MM.1S (cell line): Measurements from ENCODE around the gene EPHA6.

Experiments
- DNase-seq: peaks from one replicate; pipeline ENCODE4 v3.0.0-alpha.2; 2015
- H2AFZ ChIP-seq: fragments of 300-600 bp; sonication (generic); 2 replicates; pipeline ENCODE4 v1.6.0; 2016; ENCODE audit warnings: antibody characterized with exemption, low read length
- H3F3A ChIP-seq: fragments of 300-600 bp; sonication (generic); 2 replicates; pipeline ENCODE4 v1.6.1; 2016; ENCODE audit warnings: mild to moderate bottlenecking, antibody characterized with exemption, low read length, moderate library complexity, mixed read lengths; ENCODE audit not compliant: insufficient read depth
- H3K27ac ChIP-seq: fragments of 300-600 bp; sonication (generic); 2 replicates; pipeline ENCODE4 v1.5.1; 2016; ENCODE audit warnings: mild to moderate bottlenecking, low read length
- H3K27me3 ChIP-seq: fragments of 300-600 bp; sonication (generic); replicated peaks from 2 replicates; pipeline ENCODE4 v1.6.0; 2016; ENCODE audit warnings: low read length; ENCODE audit not compliant: insufficient read depth
- H3K36me3 ChIP-seq: fragments of 300-600 bp; sonication (generic); replicated peaks from 2 replicates; pipeline ENCODE4 v1.6.1; 2016; ENCODE audit warnings: mild to moderate bottlenecking, low read length, mixed read lengths; ENCODE audit not compliant: insufficient read depth
- H3K4me1 ChIP-seq: fragments of 300-600 bp; sonication (generic); 2 replicates; pipeline ENCODE4 v1.6.1; 2016; ENCODE audit warnings: low read length, mixed read lengths
- H3K4me2 ChIP-seq: fragments of 300-600 bp; sonication (generic); 2 replicates; pipeline ENCODE4 v1.6.0; 2016; ENCODE audit warnings: low read depth, low read length
- H3K4me3 ChIP-seq: fragments of 300-600 bp; sonication (generic); 2 replicates; pipeline ENCODE4 v1.5.1; 2016; ENCODE audit warnings: low read length, mixed read lengths
- H3K79me2 ChIP-seq: fragments of 300-600 bp; sonication (generic); 2 replicates; pipeline ENCODE4 v1.6.1; 2016; ENCODE audit warnings: mixed run types, low read length, mixed read lengths
- H3K9ac ChIP-seq: fragments of 300-600 bp; sonication (generic); 2 replicates; pipeline ENCODE4 v1.6.1; 2016; ENCODE audit warnings: low read length, mixed read lengths
- H3K9me2 ChIP-seq: fragments of 300-600 bp; sonication (generic); replicated peaks from 2 replicates; pipeline ENCODE4 v1.6.1; 2016; ENCODE audit warnings: mild to moderate bottlenecking, low read length, mixed read lengths; ENCODE audit not compliant: insufficient read depth
- H3K9me3 ChIP-seq: fragments of 300-600 bp; sonication (generic); replicated peaks from 2 replicates; pipeline ENCODE4 v1.6.1; 2016; ENCODE audit warnings: mild to moderate bottlenecking, low read length, mixed read lengths; ENCODE audit not compliant: insufficient read depth
- H4K20me1 ChIP-seq: fragments of 300-600 bp; sonication (generic); 2 replicates; pipeline ENCODE4 v1.6.1; 2016; ENCODE audit warnings: mild to moderate bottlenecking, low read length, moderate library complexity, mixed read lengths; ENCODE audit not compliant: insufficient read depth
- EZH2 ChIP-seq: fragments of 300-600 bp; sonication (generic); optimal IDR thresholded peaks from 2 replicates; pipeline ENCODE3; 2017; ENCODE audit warnings: low read depth, mild to moderate bottlenecking, antibody characterized with exemption, low read length, mixed read lengths
- EZH2phosphoT487 ChIP-seq: fragments of 300-600 bp; sonication (generic); IDR thresholded peaks from 2 replicates; pipeline ENCODE4 v1.6.1; 2018; ENCODE audit warnings: antibody characterized with exemption, low read length
- TF ChIP-seq, protein P1 (sequence below): fragments of 300-600 bp; sonication (generic); IDR thresholded peaks from 2 replicates; pipeline ENCODE4 v1.5.1; 2016; ENCODE audit warnings: antibody characterized with exemption, low read length, mixed read lengths

The EPHA6 gene

DNA sequence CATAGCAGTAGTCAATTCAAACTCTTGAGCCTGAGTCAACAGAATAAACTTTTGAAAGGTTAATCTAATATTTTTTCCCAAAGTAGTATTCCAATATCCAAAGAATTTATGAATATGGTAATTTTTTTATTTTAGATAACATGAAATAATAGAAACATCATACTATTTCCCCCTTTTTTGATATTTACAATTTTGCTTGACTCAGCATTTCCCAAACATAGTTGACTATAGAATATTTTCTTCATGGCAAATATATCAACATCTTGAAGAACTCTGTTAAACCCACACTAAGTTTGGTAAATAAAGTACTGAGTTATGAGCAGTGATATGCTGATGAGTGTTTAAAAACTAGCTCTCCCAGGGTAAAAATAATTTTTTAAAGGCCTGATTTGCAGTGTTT lies 570.2 kb downstream of the EPHA6 start:
- Histone ChIP-seq H3K4me3 (no peak overlapping the region), H3K36me3 (no peaks in the 10 kb centered on the region), H3K4me2 (no peak overlapping the region), H3K27ac (no peak overlapping the region), H3K9me3 (no peaks in the 10 kb centered on the region), H2AFZ (no peak overlapping the region), H3F3A (no peaks in the 10 kb centered on the region), H3K4me1 (no peaks in the 10 kb centered on the region), H3K27me3 (no peaks in the 10 kb centered on the region), H3K9ac (no peak overlapping the region), H3K79me2 (no peaks in the 10 kb centered on the region), H3K9me2 (no peaks in the 10 kb centered on the region), H4K20me1 (no peaks in the 10 kb centered on the region)
- TF ChIP-seq EZH2 (no peak), EZH2phosphoT487 (no peak)
- TF ChIP-seq, protein P1, sequence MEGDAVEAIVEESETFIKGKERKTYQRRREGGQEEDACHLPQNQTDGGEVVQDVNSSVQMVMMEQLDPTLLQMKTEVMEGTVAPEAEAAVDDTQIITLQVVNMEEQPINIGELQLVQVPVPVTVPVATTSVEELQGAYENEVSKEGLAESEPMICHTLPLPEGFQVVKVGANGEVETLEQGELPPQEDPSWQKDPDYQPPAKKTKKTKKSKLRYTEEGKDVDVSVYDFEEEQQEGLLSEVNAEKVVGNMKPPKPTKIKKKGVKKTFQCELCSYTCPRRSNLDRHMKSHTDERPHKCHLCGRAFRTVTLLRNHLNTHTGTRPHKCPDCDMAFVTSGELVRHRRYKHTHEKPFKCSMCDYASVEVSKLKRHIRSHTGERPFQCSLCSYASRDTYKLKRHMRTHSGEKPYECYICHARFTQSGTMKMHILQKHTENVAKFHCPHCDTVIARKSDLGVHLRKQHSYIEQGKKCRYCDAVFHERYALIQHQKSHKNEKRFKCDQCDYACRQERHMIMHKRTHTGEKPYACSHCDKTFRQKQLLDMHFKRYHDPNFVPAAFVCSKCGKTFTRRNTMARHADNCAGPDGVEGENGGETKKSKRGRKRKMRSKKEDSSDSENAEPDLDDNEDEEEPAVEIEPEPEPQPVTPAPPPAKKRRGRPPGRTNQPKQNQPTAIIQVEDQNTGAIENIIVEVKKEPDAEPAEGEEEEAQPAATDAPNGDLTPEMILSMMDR: no peak
- DNase-seq: no peak

DNA sequence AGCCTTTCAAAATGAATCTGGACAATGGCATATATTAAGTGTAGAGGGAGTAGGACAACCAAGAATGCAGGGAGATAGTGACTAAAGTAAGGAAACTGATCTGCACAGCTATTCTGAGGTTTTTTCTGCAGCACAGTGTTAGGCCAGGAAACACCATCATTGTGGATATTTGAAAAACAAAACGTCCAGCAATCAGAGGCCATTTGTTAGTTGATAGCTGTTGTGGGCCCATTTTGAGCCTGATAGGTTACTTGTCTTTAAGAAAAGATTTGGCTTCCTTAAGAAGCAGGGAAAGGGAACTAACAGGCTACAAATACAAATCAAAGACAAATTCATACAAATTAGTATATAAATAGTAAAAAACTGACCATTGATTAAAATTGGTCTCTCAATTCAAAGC lies 574.4 kb downstream of the EPHA6 start:
- Histone ChIP-seq H3K27me3 (no peaks in the 10 kb centered on the region), H3K9ac (no peak overlapping the region), H3K4me3 (no peak overlapping the region), H3K4me1 (no peaks in the 10 kb centered on the region), H3K79me2 (no peaks in the 10 kb centered on the region), H3K9me2 (no peaks in the 10 kb centered on the region), H3K36me3 (no peaks in the 10 kb centered on the region), H3K27ac (no peak overlapping the region), H4K20me1 (no peaks in the 10 kb centered on the region), H3K9me3 (no peaks in the 10 kb centered on the region), H2AFZ (no peak overlapping the region), H3K4me2 (no peak overlapping the region), H3F3A (no peaks in the 10 kb centered on the region)
- TF ChIP-seq EZH2 (no peak), EZH2phosphoT487 (no peak)
- TF ChIP-seq, protein P1: no peak
- no peak for DNase-seq

DNA sequence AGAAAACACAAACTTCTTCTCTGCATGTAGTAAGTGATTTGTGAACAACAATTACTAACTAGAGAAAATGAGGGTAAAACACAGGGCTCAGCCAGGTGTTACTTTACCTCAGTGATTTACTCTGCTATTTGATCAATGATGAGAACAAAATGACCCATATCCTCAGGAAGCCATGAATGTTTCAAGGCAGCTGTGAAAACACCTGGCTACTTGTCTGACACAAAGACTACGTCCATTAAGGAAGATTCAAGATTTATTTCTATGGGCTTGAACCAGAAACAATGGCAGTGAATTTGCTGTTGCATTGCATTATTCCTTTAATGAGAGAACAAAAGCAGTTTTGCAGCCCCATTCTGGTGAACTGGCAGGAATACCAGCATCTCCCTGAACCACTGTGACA lies 575.5 kb downstream of the EPHA6 start:
- Histone ChIP-seq H3K27ac (no peak overlapping the region), H2AFZ (no peak overlapping the region), H3K79me2 (no peaks in the 10 kb centered on the region), H3K36me3 (no peaks in the 10 kb centered on the region), H3K9me3 (no peaks in the 10 kb centered on the region), H3K27me3 (no peaks in the 10 kb centered on the region), H3K4me3 (no peak overlapping the region), H3K9ac (no peak overlapping the region), H3K4me2 (no peak overlapping the region), H3F3A (no peaks in the 10 kb centered on the region), H3K4me1 (no peaks in the 10 kb centered on the region), H4K20me1 (no peaks in the 10 kb centered on the region), H3K9me2 (no peaks in the 10 kb centered on the region)
- TF ChIP-seq EZH2 (no peak), EZH2phosphoT487 (no peak)
- TF ChIP-seq, protein P1: no peak
- no peak for DNase-seq
